ENCODE measurements around the gene ST8SIA6. TPM values are rescaled to one million over a fixed set of nuclear protein-coding genes. Genes with fewer than 3 reads are reported as not detected.

The ST8SIA6 gene
- total and polyA plus RNA-seq, 2 of the 8 experiments (the other 6 are each of a cell fraction or from before 2014, with no cell fraction given): 0.70 to 1.1 TPM

DNA sequence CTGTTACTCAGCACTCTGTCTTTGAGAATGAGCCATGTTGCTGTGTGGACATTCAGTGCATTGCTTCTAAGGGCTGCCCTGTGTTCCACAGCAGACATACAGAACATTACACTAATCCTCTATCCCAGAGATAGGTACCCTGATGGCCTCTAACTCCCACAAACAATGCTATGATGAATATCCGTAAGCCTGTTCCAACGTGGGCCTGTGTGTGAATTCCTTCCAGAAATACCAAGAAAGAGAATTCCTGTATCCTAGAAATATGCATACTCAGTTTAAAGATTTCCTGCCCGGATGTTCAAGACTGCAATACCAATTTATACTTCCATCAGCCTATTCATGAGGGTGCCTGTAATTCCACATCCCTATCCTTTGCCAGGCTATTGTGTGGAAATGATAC is 21.3 kb upstream of the ST8SIA6 start (continued):
- no peak for TF ChIP-seq TBP (IDR thresholded peaks at IDR 0.05; ENCODE audit: low read depth, low read length)
- TF ChIP-seq CEBPB (IDR thresholded peaks at IDR 0.05; ENCODE audit: low read depth, low read length): no peak
- TF ChIP-seq GTF2F1 (IDR thresholded peaks at IDR 0.05; ENCODE audit: borderline replicate concordance, low read depth, low read length): no peak
- TF ChIP-seq, protein P1, sequence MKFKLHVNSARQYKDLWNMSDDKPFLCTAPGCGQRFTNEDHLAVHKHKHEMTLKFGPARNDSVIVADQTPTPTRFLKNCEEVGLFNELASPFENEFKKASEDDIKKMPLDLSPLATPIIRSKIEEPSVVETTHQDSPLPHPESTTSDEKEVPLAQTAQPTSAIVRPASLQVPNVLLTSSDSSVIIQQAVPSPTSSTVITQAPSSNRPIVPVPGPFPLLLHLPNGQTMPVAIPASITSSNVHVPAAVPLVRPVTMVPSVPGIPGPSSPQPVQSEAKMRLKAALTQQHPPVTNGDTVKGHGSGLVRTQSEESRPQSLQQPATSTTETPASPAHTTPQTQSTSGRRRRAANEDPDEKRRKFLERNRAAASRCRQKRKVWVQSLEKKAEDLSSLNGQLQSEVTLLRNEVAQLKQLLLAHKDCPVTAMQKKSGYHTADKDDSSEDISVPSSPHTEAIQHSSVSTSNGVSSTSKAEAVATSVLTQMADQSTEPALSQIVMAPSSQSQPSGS (IDR thresholded peaks at IDR 0.05; ENCODE audit: low read length): no peak
- no peak for TF ChIP-seq JUND (IDR thresholded peaks at IDR 0.05; ENCODE audit: low read length)

All from H1 (cell line).